ENCODE measurements around the gene HYI. TPM values are rescaled to one million over a fixed set of nuclear protein-coding genes. Genes with fewer than 3 reads are reported as not detected.
A peak's percentile ranks its signal among the peaks of the same experiment; 100 is the strongest.

The HYI gene
- total and polyA plus RNA-seq, 10 donors: 23.2 to 67.2 (median 40.7) TPM

- peaks cover 0 to 22% (median 12%) of the 10 kb centered on the region in 6 donors for H3K36me3 ChIP-seq
- H3K4me3 ChIP-seq: no peak overlapping the region
- H3K4me1 ChIP-seq: peaks cover 0 to 40% (median 25%) of the 10 kb centered on the region in 6 donors
- intact Hi-C loops (cut with DNase I; ENCODE audit: low total_unique reads): no loop called here
- no peaks in the 10 kb centered on the region for H3K9me3 ChIP-seq
- TF ChIP-seq, protein P1, sequence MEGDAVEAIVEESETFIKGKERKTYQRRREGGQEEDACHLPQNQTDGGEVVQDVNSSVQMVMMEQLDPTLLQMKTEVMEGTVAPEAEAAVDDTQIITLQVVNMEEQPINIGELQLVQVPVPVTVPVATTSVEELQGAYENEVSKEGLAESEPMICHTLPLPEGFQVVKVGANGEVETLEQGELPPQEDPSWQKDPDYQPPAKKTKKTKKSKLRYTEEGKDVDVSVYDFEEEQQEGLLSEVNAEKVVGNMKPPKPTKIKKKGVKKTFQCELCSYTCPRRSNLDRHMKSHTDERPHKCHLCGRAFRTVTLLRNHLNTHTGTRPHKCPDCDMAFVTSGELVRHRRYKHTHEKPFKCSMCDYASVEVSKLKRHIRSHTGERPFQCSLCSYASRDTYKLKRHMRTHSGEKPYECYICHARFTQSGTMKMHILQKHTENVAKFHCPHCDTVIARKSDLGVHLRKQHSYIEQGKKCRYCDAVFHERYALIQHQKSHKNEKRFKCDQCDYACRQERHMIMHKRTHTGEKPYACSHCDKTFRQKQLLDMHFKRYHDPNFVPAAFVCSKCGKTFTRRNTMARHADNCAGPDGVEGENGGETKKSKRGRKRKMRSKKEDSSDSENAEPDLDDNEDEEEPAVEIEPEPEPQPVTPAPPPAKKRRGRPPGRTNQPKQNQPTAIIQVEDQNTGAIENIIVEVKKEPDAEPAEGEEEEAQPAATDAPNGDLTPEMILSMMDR (IDR thresholded peaks at IDR 0.05 in 8 of 11, conservative IDR thresholded peaks at IDR 0.05 in 3 of 11): no peak
- TF ChIP-seq POLR2A (IDR thresholded peaks at IDR 0.05) (no peak), POLR2AphosphoS5 (IDR thresholded peaks at IDR 0.05) (no peak)
- no peak overlapping the region for H3K27ac ChIP-seq
- H3K27me3 ChIP-seq (replicated peaks in 1 of 7): no peaks in the 10 kb centered on the region
- no peak for DNase-seq
- WGBS, 5 donors: 89 to 96% (median 92%) methylated on average over 7 of the region's 7 CpGs
Observed at GRCh38 chr1:43455213-43455889, 1.6 kb upstream of the HYI start.

DNA sequence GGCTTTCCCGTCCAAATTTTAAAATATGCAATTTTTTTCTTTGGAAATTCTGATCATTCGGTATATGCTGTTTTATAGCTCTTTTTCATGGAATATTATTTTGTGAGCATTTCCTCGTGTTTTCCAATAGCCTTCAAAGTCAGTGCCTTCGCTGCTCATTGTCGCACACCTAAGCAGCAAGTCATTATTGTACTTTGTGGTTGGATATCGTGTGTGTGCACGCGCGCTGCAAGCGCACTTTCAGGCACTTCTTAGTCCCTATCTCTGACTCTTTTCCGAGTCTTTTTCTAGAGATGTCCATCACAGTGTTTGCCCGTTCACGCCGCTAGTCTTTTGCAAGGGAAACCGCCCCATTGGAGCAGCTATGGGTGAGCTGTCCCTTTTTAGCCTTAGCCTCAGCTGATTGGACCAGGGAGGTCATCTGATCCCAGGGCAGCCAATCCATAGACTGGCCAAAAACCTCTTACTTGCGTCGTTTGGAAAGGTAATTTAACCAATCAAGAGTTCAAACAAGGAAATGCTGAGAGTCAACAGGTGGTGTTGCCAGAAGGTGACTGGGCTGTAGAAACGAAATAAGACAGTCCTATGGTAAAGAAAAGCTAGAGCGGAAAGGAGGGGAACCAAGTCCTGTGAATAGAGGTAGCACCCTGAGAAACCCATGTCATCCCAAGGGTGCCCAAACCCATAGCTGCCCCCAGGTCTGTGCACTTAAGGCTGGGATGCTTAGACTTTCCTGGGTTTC is 710 bp upstream of the HYI start:
- intact Hi-C loops (cut with DNase I; ENCODE audit: low total_unique reads): no loop called here
- 8 to 16% (median 10%) methylated on average over 19 of the region's 19 CpGs for WGBS, 5 donors
- DNase-seq: no peak
- peak in 1 of 3 donors; percentile 49 for TF ChIP-seq POLR2AphosphoS5 (IDR thresholded peaks at IDR 0.05)
- TF ChIP-seq POLR2A (IDR thresholded peaks at IDR 0.05): no peak
- TF ChIP-seq, protein P1 (IDR thresholded peaks at IDR 0.05 in 8 of 11, conservative IDR thresholded peaks at IDR 0.05 in 3 of 11): peak in 1 of 11 experiments; percentile 20
- Histone ChIP-seq H3K27ac (peak overlapping the region; percentile 84 to 95 (median 86)), H3K9me3 (no peaks in the 10 kb centered on the region), H3K4me3 (peak overlapping the region; percentile 40 to 71 (median 50)), H3K4me1 (peaks cover 0 to 40% (median 25%) of the 10 kb centered on the region in 6 donors), H3K27me3 (replicated peaks in 1 of 7) (no peaks in the 10 kb centered on the region), H3K36me3 (peaks cover 0 to 31% (median 21%) of the 10 kb centered on the region in 6 donors)

- Histone ChIP-seq H3K36me3 (peaks cover 0 to 46% (median 37%) of the 10 kb centered on the region in 6 donors), H3K4me1 (peaks cover 0 to 40% (median 25%) of the 10 kb centered on the region in 6 donors), H3K4me3 (peak overlapping the region; percentile 40 to 71 (median 50)), H3K27me3 (replicated peaks in 1 of 7) (no peaks in the 10 kb centered on the region), H3K27ac (peak overlapping the region; percentile 84 to 95 (median 86)), H3K9me3 (no peaks in the 10 kb centered on the region)
- WGBS, 5 donors: 23 to 34% (median 27%) methylated on average over 7 to 10 of the region's 10 CpGs
- no peak for DNase-seq
- TF ChIP-seq POLR2AphosphoS5 (IDR thresholded peaks at IDR 0.05): peak in 1 of 3 donors; percentile 21
- TF ChIP-seq, protein P1 (IDR thresholded peaks at IDR 0.05 in 8 of 11, conservative IDR thresholded peaks at IDR 0.05 in 3 of 11): no peak
- intact Hi-C loops (cut with DNase I; ENCODE audit: low total_unique reads): no loop called here
Observed at GRCh38 chr1:43452789-43453441, 816 bp downstream of the HYI start.

All from spleen (tissue), 11 donors.